IMR-90 (cell line): Measurements from ENCODE around the gene LBHD2. TPM values are rescaled to one million over a fixed set of nuclear protein-coding genes. Genes with fewer than 3 reads are reported as not detected.
A peak's percentile ranks its signal among the peaks of the same experiment; 100 is the strongest.

Source experiments
- ATAC-seq: fragments of 200-7000 bp; cut with Tn5 transposase; 2 replicates; pipeline ENCODE4 v1.9.1; 2020; ENCODE audit warnings: low read depth, mild to moderate bottlenecking, moderate library complexity
- BruUV-seq: library from RNA; stranded (reverse); fragments of 400-500 nt; replicated peaks from 2 replicates; lab custom pipeline; 2021; lab: Mats Ljungman, UMichigan
- CTCF ChIA-PET: fragments of 300-600 bp; formaldehyde crosslinking; extraction: SDS; loops from one replicate; lab custom pipeline; 2021; ENCODE audit warnings: antibody characterized with exemption; lab: Yijun Ruan, JAX
- POLR2A ChIA-PET: fragments of 300-600 bp; sonication (Branson Sonifier 250); formaldehyde crosslinking; loops from one replicate; lab custom pipeline; 2022; ENCODE audit warnings: antibody characterized with exemption; ENCODE audit not compliant: unreplicated experiment; lab: Charles Lee
- DNase-seq: peaks from one replicate; pipeline ENCODE4 v3.0.0; 2013
- H2AFZ ChIP-seq: replicated peaks from 2 replicates; pipeline ENCODE3; 2013; ENCODE audit warnings: low read length, mild to moderate bottlenecking; ENCODE audit not compliant: poor library complexity
- H2AK5ac ChIP-seq: 2 replicates; pipeline ENCODE4 v1.6.1; 2013; ENCODE audit warnings: low read depth, low read length, inconsistent platforms
- H2AK9ac ChIP-seq: replicated peaks from 2 replicates; pipeline ENCODE3; 2013; ENCODE audit warnings: mild to moderate bottlenecking, low read depth, low read length, moderate library complexity; ENCODE audit not compliant: poor library complexity
- H2BK120ac ChIP-seq: 2 replicates; pipeline ENCODE4 v1.6.1; 2013; ENCODE audit warnings: low read depth, low read length, inconsistent platforms
- H2BK15ac ChIP-seq: 3 replicates; pipeline ENCODE4 v1.6.1; 2013; ENCODE audit warnings: low read depth, low read length, inconsistent platforms
- H2BK20ac ChIP-seq: 2 replicates; pipeline ENCODE4 v1.6.1; 2013; ENCODE audit warnings: low read depth, mild to moderate bottlenecking, inconsistent platforms, low read length, moderate library complexity
- H2BK5ac ChIP-seq: 2 replicates; pipeline ENCODE4 v1.6.1; 2013; ENCODE audit warnings: mild to moderate bottlenecking, low read depth, low read length, inconsistent platforms; ENCODE audit not compliant: poor library complexity, severe bottlenecking
- H3K14ac ChIP-seq: replicated peaks from 2 replicates; pipeline ENCODE4 v1.6.1; 2013; ENCODE audit warnings: low read depth, low read length, inconsistent platforms
- H3K18ac ChIP-seq: 2 replicates; pipeline ENCODE4 v1.6.1; 2013; ENCODE audit warnings: low read depth, low read length, control low read depth
- H3K23ac ChIP-seq: 2 replicates; pipeline ENCODE4 v1.6.1; 2013; ENCODE audit warnings: low read depth, low read length, inconsistent platforms
- H3K27ac ChIP-seq: 2 replicates; pipeline ENCODE4 v1.5.1; 2013; ENCODE audit warnings: mild to moderate bottlenecking, control low read depth, low read length; ENCODE audit not compliant: insufficient read depth
- H3K27me3 ChIP-seq: 2 replicates; pipeline ENCODE4 v1.6.1; 2013; ENCODE audit warnings: low read length; ENCODE audit not compliant: control insufficient read depth, insufficient read depth
- H3K36me3 ChIP-seq: 2 replicates; pipeline ENCODE4 v1.6.1; 2013; ENCODE audit warnings: low read length, mixed read lengths; ENCODE audit not compliant: control insufficient read depth, insufficient read depth
- H3K4ac ChIP-seq: 2 replicates; pipeline ENCODE4 v1.6.1; 2013; ENCODE audit warnings: low read depth, low read length, inconsistent platforms
- H3K4me1 ChIP-seq: 2 replicates; pipeline ENCODE4 v1.6.1; 2013; ENCODE audit warnings: low read length, mixed read lengths; ENCODE audit not compliant: control insufficient read depth, insufficient read depth
- H3K4me2 ChIP-seq: 2 replicates; pipeline ENCODE4 v1.6.1; 2013; ENCODE audit warnings: low read depth, mild to moderate bottlenecking, control low read depth, low read length, moderate library complexity
- H3K4me3 ChIP-seq: 2 replicates; pipeline ENCODE4 v1.5.1; 2013; ENCODE audit warnings: low read depth, mild to moderate bottlenecking, control low read depth, low read length, moderate library complexity; ENCODE audit not compliant: insufficient read depth
- H3K56ac ChIP-seq: 2 replicates; pipeline ENCODE4 v1.6.1; 2013; ENCODE audit warnings: low read length, inconsistent platforms; ENCODE audit not compliant: insufficient read depth; ENCODE audit errors: extremely low read depth
- H3K79me1 ChIP-seq, 2 experiments: 2 replicates each; pipeline ENCODE4 v1.6.1; 2013; ENCODE audit warnings: low read length in 2 of 2, inconsistent platforms in 1 of 2, low read depth in 1 of 2
- H3K9ac ChIP-seq: 2 replicates; pipeline ENCODE4 v1.6.1; 2013; ENCODE audit warnings: low read depth, low read length, control low read depth
- H3K9me1 ChIP-seq: 2 replicates; pipeline ENCODE4 v1.6.1; 2013; ENCODE audit warnings: low read length, inconsistent platforms; ENCODE audit not compliant: insufficient read depth
- H3K9me3 ChIP-seq: 2 replicates; pipeline ENCODE4 v1.6.1; 2013; ENCODE audit warnings: low read length; ENCODE audit not compliant: control insufficient read depth, insufficient read depth
- H4K20me1 ChIP-seq: 2 replicates; pipeline ENCODE4 v1.6.1; 2013; ENCODE audit warnings: low read length, inconsistent platforms; ENCODE audit not compliant: insufficient read depth
- H4K5ac ChIP-seq: 2 replicates; pipeline ENCODE4 v1.6.1; 2013; ENCODE audit warnings: mild to moderate bottlenecking, low read depth, low read length, control low read depth
- H4K8ac ChIP-seq, 2 experiments: 2 replicates each; pipeline ENCODE4 v1.6.1; 2013; ENCODE audit warnings: low read depth in 2 of 2, low read length in 2 of 2, control low read depth in 1 of 2, inconsistent platforms in 1 of 2
- H4K91ac ChIP-seq: 2 replicates; pipeline ENCODE4 v1.6.1; 2013; ENCODE audit warnings: low read depth, low read length, inconsistent platforms; ENCODE audit not compliant: insufficient read depth
- BHLHE40 ChIP-seq: fragments of 150-350 bp; IDR thresholded peaks from 2 replicates; pipeline ENCODE4 v1.6.1; 2016; ENCODE audit warnings: mild to moderate bottlenecking, low read depth, low read length
- FOS ChIP-seq: fragments of 150-350 bp; IDR thresholded peaks from 2 replicates; pipeline ENCODE4 v1.6.1; 2016; ENCODE audit warnings: low read depth, low read length
- MAZ ChIP-seq: IDR thresholded peaks from 2 replicates; pipeline ENCODE4 v1.6.1; 2012; ENCODE audit warnings: low read depth, mild to moderate bottlenecking, low read length, improper control_type of control experiment, moderate library complexity, borderline replicate concordance
- MXI1 ChIP-seq: IDR thresholded peaks from 2 replicates; pipeline ENCODE4 v1.6.1; 2012; ENCODE audit warnings: low read depth, mild to moderate bottlenecking, low read length, moderate library complexity, borderline replicate concordance
- RAD21 ChIP-seq: IDR thresholded peaks from 2 replicates; pipeline ENCODE4 v1.6.1; 2012; ENCODE audit warnings: low read length, improper control_type of control experiment
- RFX5 ChIP-seq: IDR thresholded peaks from 2 replicates; pipeline ENCODE4 v1.8.0; 2012; ENCODE audit warnings: low read depth, mild to moderate bottlenecking, low read length, moderate library complexity
- SMC3 ChIP-seq: fragments of 150-350 bp; IDR thresholded peaks from 2 replicates; pipeline ENCODE4 v1.6.1; 2016; ENCODE audit warnings: low read depth, mild to moderate bottlenecking, antibody characterized with exemption, low read length, moderate library complexity
- WGBS, 2 experiments: methylation state at CpG; one replicate each; pipeline versions ENCODE4 v1.1.5 to v1.1.7; 2013; ENCODE audit warnings: missing lambda C conversion rate in 2 of 2; ENCODE audit not compliant: insufficient read length in 1 of 2; ENCODE audit errors: extremely low coverage in 2 of 2; 5-methylcytosine and 5-hydroxymethylcytosine counted together
- dilution Hi-C: fragments of 300-500 bp; cut with HindIII; formaldehyde crosslinking; loops from one replicate; pipeline ENCODE4 v1.14.3; 2018; ENCODE audit warnings: low sequenced_read_pairs; ENCODE audit not compliant: unreplicated experiment
- in situ Hi-C: fragments of 300-500 bp; cut with MboI; formaldehyde crosslinking; loops from 3 replicates; pipeline ENCODE4 v1.14.3; 2019; ENCODE audit warnings: low sequenced_read_pairs, inconsistent platforms, mixed read lengths
- intact Hi-C: fragments of 100-400 bp; cut with micrococcal nuclease; formaldehyde crosslinking; loops from 2 replicates; pipeline ENCODE4 v1.10.0; 2022
- polyA plus RNA-seq, 3 experiments: library from polyadenylated mRNA; depleted of rRNA; stranded (reverse); fragments of >200 nt; gene quantifications; 2 replicates each; pipeline ENCODE4 v1.2.3, GENCODE V29; 2012; ENCODE audit warnings: low replicate concordance in 1 of 3
- total RNA-seq: library from RNA; depleted of rRNA; stranded (reverse); fragments of >200 nt; gene quantifications from 2 replicates; pipeline ENCODE4 v1.2.3, GENCODE V29; 2012
- TF ChIP-seq, protein P1 (sequence below): fragments of 150-350 bp; IDR thresholded peaks from 2 replicates; pipeline ENCODE4 v1.6.1; 2017; ENCODE audit warnings: mild to moderate bottlenecking, antibody characterized with exemption, low read length, low read depth
- TF ChIP-seq, protein P2 (sequence below): conservative IDR thresholded peaks from 2 replicates; pipeline ENCODE4 v1.5.1; 2012; ENCODE audit warnings: mild to moderate bottlenecking, low read depth, low read length, improper control_type of control experiment

LBHD2 gene
- total and polyA plus RNA-seq, 2 of the 4 experiments (the other 2 are of a cell fraction): not detected

DNA sequence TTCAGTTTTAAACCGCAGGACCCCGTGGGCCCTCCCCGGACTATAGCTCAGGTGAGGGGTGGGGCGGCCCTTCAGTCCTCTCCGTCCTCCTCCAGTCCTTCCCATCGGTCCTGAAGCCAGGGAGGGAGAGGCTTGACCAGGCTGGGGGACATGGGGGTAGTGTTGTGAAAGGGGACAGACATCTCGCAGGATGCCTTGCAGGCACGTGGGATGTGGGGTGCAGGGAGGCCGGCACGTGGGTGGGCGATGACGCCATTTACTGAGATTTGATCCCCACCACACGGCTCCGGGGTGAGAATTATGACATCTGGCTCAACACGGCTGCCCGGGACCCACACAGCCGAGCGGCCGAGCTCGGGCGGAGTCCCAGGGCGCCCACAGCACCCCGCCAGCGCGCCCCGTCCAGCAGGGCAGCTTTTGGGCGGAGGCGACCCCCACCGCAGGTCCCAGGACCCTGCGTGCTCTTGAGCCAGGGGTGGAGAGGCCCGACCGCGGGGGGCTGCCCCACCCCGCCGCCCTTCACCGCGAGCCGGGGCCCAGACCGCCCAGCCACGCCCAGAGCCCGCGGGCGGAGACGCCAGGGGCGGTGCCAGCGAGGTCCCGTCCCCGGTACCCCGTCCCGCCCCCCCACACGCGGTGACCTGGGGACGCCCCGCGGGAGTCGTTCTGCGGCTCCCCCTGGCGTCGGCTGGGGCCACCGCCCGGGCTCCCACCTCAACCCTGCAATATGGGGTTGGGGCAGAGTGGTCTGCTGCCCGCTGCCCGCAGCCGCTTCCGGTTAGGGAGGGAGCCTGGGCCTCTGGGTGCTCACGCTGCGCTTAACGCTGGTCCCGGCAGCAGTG, 7.3 kb downstream of the LBHD2 start:
- Histone ChIP-seq H3K9ac (no peak overlapping the region), H4K5ac (no peak overlapping the region; the same call in 1 of the 2 replicates), H4K91ac (no peak overlapping the region), H3K4ac (peak overlapping the region; percentile 35; the same call in 1 of the 2 replicates), H3K56ac (no peak overlapping the region), H2AK9ac (peak overlapping the region; percentile 72), H2BK120ac (no peak overlapping the region), H3K4me3 (peak overlapping the region; percentile 37), H2AFZ (peak overlapping the region; percentile 74), H2BK20ac (no peak overlapping the region), H3K4me2 (peak overlapping the region; percentile 59), H2BK15ac (no peak overlapping the region), H3K4me1 (peaks cover 11% of the 10 kb centered on the region), H3K27me3 (peaks cover 39% of the 10 kb centered on the region), H3K23ac (peak overlapping the region; percentile 59; the same call in 1 of the 2 replicates), H2AK5ac (peak overlapping the region; percentile 11; the same call in 1 of the 2 replicates), H3K9me1 (no peaks in the 10 kb centered on the region), H2BK5ac (no peak overlapping the region), H3K36me3 (no peaks in the 10 kb centered on the region), H3K18ac (no peak overlapping the region), H3K79me1 (no peaks in the 10 kb centered on the region), H4K8ac (peak overlapping the region in 1 of 2 experiments; percentile 35; a peak in 1 of 4 replicates), H3K14ac (no peak overlapping the region), H3K27ac (no peak overlapping the region), H3K9me3 (no peaks in the 10 kb centered on the region; the same call in 1 of the 2 replicates), H4K20me1 (no peaks in the 10 kb centered on the region; the same call in 1 of the 2 replicates)
- ATAC-seq (peak; percentile 76), DNase-seq (peak; percentile 47)
- dilution Hi-C loops: no loop called here
- BruUV-seq: no TSS peak
- peak; percentile 81 for TF ChIP-seq BHLHE40
- TF ChIP-seq SMC3: no peak
- TF ChIP-seq, protein P1, sequence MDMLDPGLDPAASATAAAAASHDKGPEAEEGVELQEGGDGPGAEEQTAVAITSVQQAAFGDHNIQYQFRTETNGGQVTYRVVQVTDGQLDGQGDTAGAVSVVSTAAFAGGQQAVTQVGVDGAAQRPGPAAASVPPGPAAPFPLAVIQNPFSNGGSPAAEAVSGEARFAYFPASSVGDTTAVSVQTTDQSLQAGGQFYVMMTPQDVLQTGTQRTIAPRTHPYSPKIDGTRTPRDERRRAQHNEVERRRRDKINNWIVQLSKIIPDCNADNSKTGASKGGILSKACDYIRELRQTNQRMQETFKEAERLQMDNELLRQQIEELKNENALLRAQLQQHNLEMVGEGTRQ: peak; percentile 85
- TF ChIP-seq RAD21: 0 out of 2 replicates have a peak, but pooled peaks have one; percentile 1
- TF ChIP-seq MAZ: no peak
- TF ChIP-seq, protein P2, sequence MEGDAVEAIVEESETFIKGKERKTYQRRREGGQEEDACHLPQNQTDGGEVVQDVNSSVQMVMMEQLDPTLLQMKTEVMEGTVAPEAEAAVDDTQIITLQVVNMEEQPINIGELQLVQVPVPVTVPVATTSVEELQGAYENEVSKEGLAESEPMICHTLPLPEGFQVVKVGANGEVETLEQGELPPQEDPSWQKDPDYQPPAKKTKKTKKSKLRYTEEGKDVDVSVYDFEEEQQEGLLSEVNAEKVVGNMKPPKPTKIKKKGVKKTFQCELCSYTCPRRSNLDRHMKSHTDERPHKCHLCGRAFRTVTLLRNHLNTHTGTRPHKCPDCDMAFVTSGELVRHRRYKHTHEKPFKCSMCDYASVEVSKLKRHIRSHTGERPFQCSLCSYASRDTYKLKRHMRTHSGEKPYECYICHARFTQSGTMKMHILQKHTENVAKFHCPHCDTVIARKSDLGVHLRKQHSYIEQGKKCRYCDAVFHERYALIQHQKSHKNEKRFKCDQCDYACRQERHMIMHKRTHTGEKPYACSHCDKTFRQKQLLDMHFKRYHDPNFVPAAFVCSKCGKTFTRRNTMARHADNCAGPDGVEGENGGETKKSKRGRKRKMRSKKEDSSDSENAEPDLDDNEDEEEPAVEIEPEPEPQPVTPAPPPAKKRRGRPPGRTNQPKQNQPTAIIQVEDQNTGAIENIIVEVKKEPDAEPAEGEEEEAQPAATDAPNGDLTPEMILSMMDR: peak; percentile 32; the same call in 1 of the 2 replicates
- no peak for TF ChIP-seq RFX5
- TF ChIP-seq MXI1: peak; percentile 47; the same call in 1 of the 2 replicates
- no peak for TF ChIP-seq FOS
- intact Hi-C loops: no loop called here
- ChIA-PET POLR2A (no interaction called here), CTCF (no interaction called here)
- WGBS, 2 experiments: 9% methylated on average over 17 of the region's 69 CpGs; no CpG with 5 or more reads in 1 of the 2 experiments
- in situ Hi-C loops: no loop called here
